Activated gamma-delta T cell treated with Interleukin-2 at 50 U/mL for 16 hours (primary cell): ENCODE measurements around the gene ANP32D.
"Not testable (repeated sequence)": the region's sequence is repeated elsewhere in the genome, so short reads cannot be mapped to it uniquely, and the experiment has no call there.

ENCODE experiments used
- DNase-seq: peaks from one replicate; pipeline ENCODE4 v3.0.0-alpha.2; 2020

Gene ANP32D

DNA sequence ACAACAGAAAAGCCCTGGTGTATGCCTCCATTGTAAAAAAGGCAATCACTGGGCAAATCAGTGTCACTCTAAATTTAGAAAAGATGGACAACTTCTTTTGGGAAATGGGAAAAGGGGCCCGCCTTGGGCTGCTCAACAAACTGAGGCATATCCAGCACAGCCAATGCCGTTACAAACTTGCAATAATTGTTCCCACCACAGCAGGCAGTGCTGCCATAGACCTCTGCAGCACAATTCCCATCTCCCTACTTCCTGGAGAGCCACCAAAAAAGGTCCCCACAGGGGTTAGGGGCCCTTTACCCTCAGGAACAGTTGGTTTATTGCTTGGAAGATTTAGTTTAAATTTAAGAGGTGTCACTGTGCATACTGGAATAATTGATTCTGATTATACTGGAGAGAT lies 36.6 kb downstream of the ANP32D start:
- no peak for DNase-seq

DNA sequence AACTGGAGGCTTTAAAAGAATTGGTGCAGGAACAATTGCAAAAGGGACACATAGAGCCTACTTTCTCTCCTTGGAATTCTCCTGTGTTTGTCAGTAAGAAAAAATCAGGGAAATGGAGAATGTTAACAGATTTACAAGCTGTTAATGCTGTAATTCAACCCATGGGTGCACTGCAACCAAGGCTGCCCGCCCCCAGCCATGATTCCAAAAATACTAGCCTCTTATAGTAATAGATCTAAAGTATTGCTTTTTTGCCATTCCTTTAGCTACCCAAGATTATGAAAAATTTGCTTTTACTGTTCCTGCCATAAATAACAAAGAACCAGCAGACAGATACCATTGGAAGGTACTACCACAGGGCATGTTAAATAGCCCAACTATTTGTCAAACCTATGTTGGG lies 37.8 kb downstream of the ANP32D start:
- no peak for DNase-seq

DNA sequence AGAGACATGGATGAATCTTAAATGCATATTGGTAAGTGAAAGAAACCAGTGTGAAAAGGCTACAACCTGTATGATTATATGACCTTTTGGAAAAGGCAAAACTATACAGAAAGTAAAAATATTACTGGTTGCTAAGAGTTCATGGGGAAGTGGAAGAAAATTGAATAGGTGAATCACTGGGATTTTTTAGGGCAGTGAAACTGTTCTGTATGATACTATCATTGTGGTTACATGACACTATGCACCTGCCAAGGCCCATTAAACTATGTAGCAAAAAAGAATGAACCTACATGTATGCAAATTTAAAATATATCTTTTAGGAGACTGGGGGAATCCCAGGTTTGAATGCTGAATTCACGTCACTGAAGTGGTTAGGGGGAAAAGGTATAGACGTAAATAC lies 40.5 kb downstream of the ANP32D start:
- DNase-seq = no peak

DNA sequence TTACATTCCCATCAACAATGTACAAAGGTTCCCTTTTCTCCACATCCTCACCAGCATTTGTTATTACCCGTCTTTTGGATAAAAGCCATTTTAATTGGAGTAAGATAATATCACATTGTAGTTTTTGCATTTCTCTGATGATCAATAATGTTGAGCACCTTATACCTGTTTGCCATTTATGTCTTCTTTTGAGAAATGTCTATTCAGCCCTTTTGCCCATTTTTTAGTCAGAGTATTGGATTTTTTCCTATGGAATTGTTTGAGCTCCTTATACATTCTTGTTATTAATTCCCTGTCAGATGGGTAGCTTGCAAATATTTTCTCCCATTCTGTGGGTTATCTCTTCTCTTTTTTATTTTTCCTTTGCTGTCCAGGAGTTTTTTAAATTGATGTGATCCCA lies 42.4 kb downstream of the ANP32D start:
- DNase-seq = no peak

DNA sequence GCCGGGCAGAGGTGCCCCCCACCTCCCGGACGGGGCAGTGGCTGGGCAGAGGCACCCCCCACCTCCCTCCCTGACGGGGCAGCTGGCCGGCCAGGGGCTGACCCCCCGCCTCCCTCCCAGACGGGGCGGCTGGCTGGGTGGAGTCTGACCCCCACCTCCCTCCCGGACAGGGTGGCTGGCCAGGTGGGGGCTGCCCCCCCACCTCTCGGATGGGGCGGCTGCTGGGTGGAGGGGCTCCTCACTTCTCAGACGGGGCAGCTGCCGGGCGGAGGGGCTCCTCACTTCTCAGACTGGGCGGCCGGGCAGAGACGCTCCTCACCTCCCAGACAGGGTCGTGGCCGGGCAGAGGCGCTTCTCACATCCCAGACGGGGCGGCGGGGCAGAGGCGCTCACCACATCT lies 48.0 kb downstream of the ANP32D start:
- not testable (repeated sequence) for DNase-seq
